ENCODE measurements around the gene ZNF835.

The ZNF835 gene

DNA sequence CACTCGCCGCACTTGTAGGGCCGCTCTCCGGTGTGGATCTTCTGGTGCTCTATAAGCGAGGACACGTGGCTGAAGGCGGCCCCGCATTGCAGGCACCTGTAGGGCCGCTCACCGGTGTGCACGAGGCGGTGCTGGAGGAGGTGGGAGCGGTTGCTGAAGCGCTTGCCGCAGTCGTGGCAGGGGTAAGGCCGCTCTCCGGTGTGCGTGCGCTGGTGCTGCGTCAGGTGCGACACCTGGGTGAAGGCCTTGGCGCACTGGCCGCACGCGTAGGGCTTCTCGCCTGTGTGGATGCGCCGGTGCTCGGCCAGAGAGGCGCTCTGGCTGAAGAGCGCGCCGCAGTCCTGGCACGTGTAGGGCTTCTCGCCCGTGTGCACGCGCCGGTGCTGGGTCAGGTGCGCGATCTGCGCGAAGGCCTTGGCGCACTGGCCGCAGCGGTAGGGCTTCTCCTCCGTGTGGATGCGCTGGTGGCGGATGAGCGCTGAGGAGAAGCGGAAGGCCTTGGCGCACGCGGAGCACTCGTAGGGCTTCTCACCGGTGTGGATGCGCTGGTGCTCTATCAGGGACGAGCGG, 7.5 kb downstream of the ZNF835 start:
- Histone ChIP-seq H3K9me3 (ENCODE audit: control insufficient read depth in 2 of 2, low read length in 2 of 2) (peaks cover 0 to 3% of the 10 kb centered on the region in 2 donors), H3K4me3 (ENCODE audit: low read length in 2 of 2) (no peak overlapping the region), H3K36me3 (ENCODE audit: control insufficient read depth in 2 of 2, insufficient read depth in 2 of 2, low read length in 2 of 2) (peaks cover 14 to 17% of the 10 kb centered on the region in 2 donors), H3K9ac (ENCODE audit: low read length in 2 of 2) (no peak overlapping the region), H3K4me1 (ENCODE audit: control insufficient read depth, insufficient read depth, low read length) (peaks cover 2% of the 10 kb centered on the region), H3K27me3 (ENCODE audit: control insufficient read depth in 1 of 2, insufficient read depth in 2 of 2, low read length in 2 of 2) (no peaks in the 10 kb centered on the region), H3K27ac (ENCODE audit: low read length) (no peak overlapping the region)

DNA sequence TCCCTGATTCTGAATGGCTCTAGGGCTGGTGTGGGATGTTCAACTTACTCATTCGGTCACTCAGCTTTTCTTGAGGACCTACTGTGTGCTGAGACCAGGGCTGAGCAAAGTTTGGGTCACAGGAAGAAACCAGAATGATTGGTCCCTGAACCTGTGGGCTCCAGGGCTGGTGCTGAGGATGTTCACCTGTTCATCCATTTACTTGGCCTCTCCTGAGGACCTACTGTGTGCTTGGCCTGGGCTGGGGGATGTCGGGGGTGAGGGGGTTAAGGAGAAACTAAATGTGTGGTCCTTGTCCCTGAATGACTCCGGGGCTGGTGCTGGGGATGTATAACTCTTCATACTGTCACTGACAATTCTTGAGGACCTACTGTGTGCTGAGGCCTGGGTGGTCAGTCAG, 10.3 kb downstream of the ZNF835 start:
- Histone ChIP-seq H3K4me1 (ENCODE audit: control insufficient read depth, insufficient read depth, low read length) (peaks cover 2% of the 10 kb centered on the region), H3K27ac (ENCODE audit: low read length) (no peak overlapping the region), H3K9me3 (ENCODE audit: control insufficient read depth in 2 of 2, low read length in 2 of 2) (peaks cover 0 to 3% of the 10 kb centered on the region in 2 donors), H3K9ac (ENCODE audit: low read length in 2 of 2) (no peak overlapping the region), H3K4me3 (ENCODE audit: low read length in 2 of 2) (peak overlapping the region in 1 of 2 donors; percentile 43), H3K36me3 (ENCODE audit: control insufficient read depth in 2 of 2, insufficient read depth in 2 of 2, low read length in 2 of 2) (peaks cover 13 to 14% of the 10 kb centered on the region in 2 donors), H3K27me3 (ENCODE audit: control insufficient read depth in 1 of 2, insufficient read depth in 2 of 2, low read length in 2 of 2) (no peaks in the 10 kb centered on the region)

DNA sequence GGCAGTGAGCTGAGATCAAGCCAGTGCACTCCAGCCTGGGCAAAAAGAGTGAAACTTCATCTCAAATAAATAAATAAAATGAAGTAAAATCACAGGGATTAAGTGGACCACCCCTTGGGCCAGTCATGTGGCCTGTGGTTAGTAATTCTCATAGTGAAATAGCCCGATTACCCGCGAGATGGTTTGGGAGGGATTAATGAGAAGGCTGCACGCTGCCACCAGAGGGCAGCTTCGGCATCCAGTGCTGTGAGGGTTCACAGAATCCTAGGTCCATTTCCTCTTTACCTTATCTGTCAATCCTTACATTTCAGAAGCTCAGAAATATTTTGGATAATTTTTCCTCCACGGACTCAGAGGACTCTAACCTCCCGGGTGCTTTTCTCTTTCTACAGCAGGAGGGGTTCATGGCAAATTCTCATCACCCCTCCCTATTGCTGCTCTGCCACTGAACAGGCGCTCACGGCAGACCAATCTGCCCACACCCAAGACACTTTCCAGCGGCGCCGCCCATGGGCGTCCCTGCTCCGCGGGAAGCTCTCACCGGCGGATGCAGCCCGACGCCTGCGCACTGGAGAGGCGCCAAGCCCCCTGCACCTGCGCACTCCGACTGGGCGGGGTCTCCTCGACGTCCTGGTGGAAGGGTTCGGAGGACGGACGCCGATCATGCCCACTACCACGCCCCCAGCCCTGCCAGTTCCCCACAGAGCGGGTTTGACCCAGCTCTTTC, 11.0 kb downstream of the ZNF835 start:
- peak overlapping the region in 1 of 2 donors; percentile 36 for H3K9ac ChIP-seq (ENCODE audit: low read length in 2 of 2)
- peaks cover 0 to 3% of the 10 kb centered on the region in 2 donors for H3K9me3 ChIP-seq (ENCODE audit: control insufficient read depth in 2 of 2, low read length in 2 of 2)
- peaks cover 2% of the 10 kb centered on the region for H3K4me1 ChIP-seq (ENCODE audit: control insufficient read depth, insufficient read depth, low read length)
- H3K27me3 ChIP-seq (ENCODE audit: control insufficient read depth in 1 of 2, insufficient read depth in 2 of 2, low read length in 2 of 2) = no peaks in the 10 kb centered on the region
- H3K27ac ChIP-seq (ENCODE audit: low read length) = no peak overlapping the region
- H3K36me3 ChIP-seq (ENCODE audit: control insufficient read depth in 2 of 2, insufficient read depth in 2 of 2, low read length in 2 of 2) = peaks cover 13 to 14% of the 10 kb centered on the region in 2 donors
- H3K4me3 ChIP-seq (ENCODE audit: low read length in 2 of 2) = peak overlapping the region; percentile 35 to 43

DNA sequence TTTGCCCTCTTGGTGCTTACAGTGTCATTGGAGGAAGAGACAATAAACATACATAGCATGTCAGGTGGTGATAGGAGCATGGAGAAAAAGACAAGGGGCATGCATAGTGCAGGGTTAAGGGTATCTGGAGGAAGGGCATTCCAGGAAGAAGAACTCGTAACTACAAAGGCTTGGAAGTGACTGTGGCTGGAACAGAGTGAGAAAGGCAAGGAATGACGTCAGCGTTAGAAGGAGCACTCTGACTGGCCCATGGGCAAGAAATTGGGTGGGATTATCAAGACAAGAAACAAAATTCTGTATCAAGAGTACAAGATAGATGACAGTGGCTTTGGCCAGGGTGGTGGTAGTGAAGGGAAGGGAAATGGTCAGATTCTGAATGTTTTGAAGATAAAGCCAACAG, 17.4 kb downstream of the ZNF835 start:
- Histone ChIP-seq H3K27me3 (ENCODE audit: control insufficient read depth in 1 of 2, insufficient read depth in 2 of 2, low read length in 2 of 2) (no peaks in the 10 kb centered on the region), H3K9ac (ENCODE audit: low read length in 2 of 2) (no peak overlapping the region), H3K9me3 (ENCODE audit: control insufficient read depth in 2 of 2, low read length in 2 of 2) (no peaks in the 10 kb centered on the region), H3K4me1 (ENCODE audit: control insufficient read depth, insufficient read depth, low read length) (no peaks in the 10 kb centered on the region), H3K27ac (ENCODE audit: low read length) (no peak overlapping the region), H3K36me3 (ENCODE audit: control insufficient read depth in 2 of 2, insufficient read depth in 2 of 2, low read length in 2 of 2) (no peaks in the 10 kb centered on the region), H3K4me3 (ENCODE audit: low read length in 2 of 2) (no peak overlapping the region)

DNA sequence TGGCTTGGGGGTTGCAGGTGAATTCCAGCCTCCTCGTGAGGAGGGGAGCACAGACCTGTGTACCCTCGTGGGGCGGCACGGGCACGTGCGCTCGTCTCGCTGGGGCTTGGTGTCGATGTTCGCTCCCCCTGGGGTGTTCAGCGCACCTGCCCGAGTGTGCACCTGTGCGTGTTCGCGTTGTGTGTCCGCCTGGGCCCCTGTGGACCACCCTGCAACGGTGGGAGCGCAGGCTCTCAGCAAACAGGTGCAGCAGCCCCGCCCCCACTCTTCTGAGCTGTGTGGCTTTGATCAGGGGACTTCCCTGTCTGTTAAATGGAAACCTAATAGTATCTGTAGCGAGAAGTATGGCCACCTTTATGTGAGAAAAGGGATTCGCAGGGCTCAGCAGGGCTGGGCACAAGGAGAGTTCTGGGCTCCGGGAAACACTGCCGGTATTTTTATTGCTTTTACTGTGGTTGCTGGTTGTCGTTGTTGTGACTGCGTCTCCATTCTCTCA, 28.0 kb downstream of the ZNF835 start:
- Histone ChIP-seq H3K36me3 (ENCODE audit: control insufficient read depth in 2 of 2, insufficient read depth in 2 of 2, low read length in 2 of 2) (peaks cover 5 to 8% of the 10 kb centered on the region in 2 donors), H3K9ac (ENCODE audit: low read length in 2 of 2) (no peak overlapping the region), H3K27ac (ENCODE audit: low read length) (no peak overlapping the region), H3K27me3 (ENCODE audit: control insufficient read depth in 1 of 2, insufficient read depth in 2 of 2, low read length in 2 of 2) (peaks cover 12 to 19% of the 10 kb centered on the region in 2 donors), H3K9me3 (ENCODE audit: control insufficient read depth in 2 of 2, low read length in 2 of 2) (peaks cover 0 to 8% of the 10 kb centered on the region in 2 donors), H3K4me1 (ENCODE audit: control insufficient read depth, insufficient read depth, low read length) (no peaks in the 10 kb centered on the region), H3K4me3 (ENCODE audit: low read length in 2 of 2) (no peak overlapping the region)

DNA sequence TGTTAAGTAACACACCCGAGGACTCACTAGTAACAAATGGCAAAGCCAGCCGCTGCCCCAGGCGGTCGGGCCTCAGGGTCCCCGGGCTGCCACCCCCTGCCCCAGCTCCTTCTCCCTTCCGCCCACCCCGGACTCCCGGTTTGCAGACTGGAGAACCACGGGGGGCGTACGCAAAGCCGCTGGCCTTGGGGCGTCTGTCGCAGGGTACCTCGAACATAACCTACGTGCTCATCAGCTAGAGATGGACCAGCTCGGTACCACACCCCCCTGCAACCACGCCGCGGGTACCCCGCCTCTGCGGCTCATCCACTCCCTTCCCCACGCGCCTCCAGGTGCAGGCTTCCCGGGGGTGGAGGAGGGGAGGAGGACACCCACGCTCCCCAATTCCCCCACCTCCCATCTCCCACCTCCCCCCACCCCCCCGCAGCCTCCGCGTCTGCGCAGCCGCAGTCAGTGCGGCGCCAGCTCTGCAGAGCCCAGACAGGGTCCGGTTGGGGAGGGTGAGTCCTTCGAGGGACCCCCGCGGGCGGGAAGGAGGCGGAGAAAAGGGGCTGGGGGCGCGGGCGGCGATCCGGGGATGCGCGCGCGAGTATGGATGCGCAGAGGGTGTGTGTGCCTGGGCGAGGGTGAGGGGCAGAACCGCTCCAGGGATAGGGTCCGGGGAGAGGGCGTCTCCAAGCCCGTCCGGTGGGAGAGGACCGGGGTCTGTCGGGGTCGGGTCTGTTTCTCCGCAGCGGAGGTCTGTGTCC, 28.7 kb downstream of the ZNF835 start, which contains the start of gene SMIM17:
Gene SMIM17, plus strand, starts transcription at position 449 of the 749 bp plus-strand sequence. CDS start 2,509 bp downstream, outside the sequence.
- peaks cover 0 to 8% of the 10 kb centered on the region in 2 donors for H3K9me3 ChIP-seq (ENCODE audit: control insufficient read depth in 2 of 2, low read length in 2 of 2)

DNA sequence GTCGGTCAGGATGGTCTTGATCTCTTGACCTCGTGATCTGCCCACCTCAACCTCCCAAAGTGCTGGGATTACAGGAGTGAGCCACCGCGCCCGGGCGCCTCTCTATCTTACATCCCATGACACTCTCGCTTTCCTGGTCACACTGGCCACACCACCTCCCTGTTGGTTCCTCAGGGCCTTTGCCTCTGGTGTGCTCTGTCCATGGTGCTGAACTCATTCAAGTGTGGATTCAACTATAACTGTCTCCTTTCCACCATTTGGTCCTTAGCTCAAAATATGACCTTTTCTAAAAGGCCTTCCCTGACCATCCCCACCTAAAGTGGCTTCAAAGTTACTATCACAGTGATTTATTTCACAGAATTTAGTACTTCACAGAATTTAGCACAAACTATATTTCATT, 32.3 kb downstream of the ZNF835 start:
- Histone ChIP-seq H3K9me3 (ENCODE audit: control insufficient read depth in 2 of 2, low read length in 2 of 2) (peaks cover under 1% of the 10 kb centered on the region in 2 donors), H3K27me3 (ENCODE audit: control insufficient read depth in 1 of 2, insufficient read depth in 2 of 2, low read length in 2 of 2) (peaks cover 10 to 12% of the 10 kb centered on the region in 2 donors), H3K9ac (ENCODE audit: low read length in 2 of 2) (no peak overlapping the region), H3K4me3 (ENCODE audit: low read length in 2 of 2) (no peak overlapping the region), H3K36me3 (ENCODE audit: control insufficient read depth in 2 of 2, insufficient read depth in 2 of 2, low read length in 2 of 2) (no peaks in the 10 kb centered on the region), H3K27ac (ENCODE audit: low read length) (no peak overlapping the region), H3K4me1 (ENCODE audit: control insufficient read depth, insufficient read depth, low read length) (no peaks in the 10 kb centered on the region)

More for the DNA sequence above, 28.7 kb downstream of the ZNF835 start, which contains the start of gene SMIM17:
- H3K36me3 ChIP-seq (ENCODE audit: control insufficient read depth in 2 of 2, insufficient read depth in 2 of 2, low read length in 2 of 2) = peaks cover 5 to 8% of the 10 kb centered on the region in 2 donors
- H3K27ac ChIP-seq (ENCODE audit: low read length) = no peak within 1 kb of the TSS
- H3K27me3 ChIP-seq (ENCODE audit: control insufficient read depth in 1 of 2, insufficient read depth in 2 of 2, low read length in 2 of 2) = peaks cover 12 to 19% of the 10 kb centered on the region in 2 donors
- H3K4me1 ChIP-seq (ENCODE audit: control insufficient read depth, insufficient read depth, low read length) = no peaks in the 10 kb centered on the region
- H3K9ac ChIP-seq (ENCODE audit: low read length in 2 of 2) = no peak within 1 kb of the TSS
- no peak within 1 kb of the TSS for H3K4me3 ChIP-seq (ENCODE audit: low read length in 2 of 2)

DNA sequence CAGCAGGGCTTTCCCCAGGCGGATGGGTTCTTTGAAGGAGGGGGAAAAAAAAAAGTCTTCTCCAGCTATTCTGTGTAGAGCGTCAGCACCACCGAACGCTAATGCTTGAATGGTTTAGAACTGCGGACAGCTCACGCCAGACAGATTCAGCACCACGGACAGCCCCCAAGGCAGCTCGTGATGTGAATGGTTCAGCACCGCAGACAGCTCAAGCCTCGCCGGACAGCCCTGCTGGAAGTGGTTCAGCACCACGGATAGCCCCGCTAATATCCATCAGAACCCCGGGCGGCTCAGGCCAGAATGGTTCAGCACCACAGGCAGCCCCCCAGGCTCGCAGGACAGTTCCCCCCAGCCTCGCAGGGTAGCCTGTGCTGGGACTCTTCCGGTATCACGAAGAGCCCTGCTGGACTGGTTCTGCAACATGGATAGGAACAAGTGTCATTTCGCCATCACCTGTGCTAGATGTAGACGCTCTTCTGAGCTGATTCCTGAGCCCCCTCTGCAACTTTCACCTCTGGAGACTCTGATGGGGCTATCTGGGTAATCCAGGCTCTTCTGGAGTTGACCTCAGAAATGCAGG, 33.5 kb downstream of the ZNF835 start:
- Histone ChIP-seq H3K9me3 (ENCODE audit: control insufficient read depth in 2 of 2, low read length in 2 of 2) (peaks cover 6 to 11% of the 10 kb centered on the region in 2 donors), H3K9ac (ENCODE audit: low read length in 2 of 2) (no peak overlapping the region), H3K27me3 (ENCODE audit: control insufficient read depth in 1 of 2, insufficient read depth in 2 of 2, low read length in 2 of 2) (peaks cover 0 to 4% of the 10 kb centered on the region in 2 donors), H3K4me1 (ENCODE audit: control insufficient read depth, insufficient read depth, low read length) (no peaks in the 10 kb centered on the region), H3K36me3 (ENCODE audit: control insufficient read depth in 2 of 2, insufficient read depth in 2 of 2, low read length in 2 of 2) (no peaks in the 10 kb centered on the region), H3K4me3 (ENCODE audit: low read length in 2 of 2) (no peak overlapping the region), H3K27ac (ENCODE audit: low read length) (no peak overlapping the region)

DNA sequence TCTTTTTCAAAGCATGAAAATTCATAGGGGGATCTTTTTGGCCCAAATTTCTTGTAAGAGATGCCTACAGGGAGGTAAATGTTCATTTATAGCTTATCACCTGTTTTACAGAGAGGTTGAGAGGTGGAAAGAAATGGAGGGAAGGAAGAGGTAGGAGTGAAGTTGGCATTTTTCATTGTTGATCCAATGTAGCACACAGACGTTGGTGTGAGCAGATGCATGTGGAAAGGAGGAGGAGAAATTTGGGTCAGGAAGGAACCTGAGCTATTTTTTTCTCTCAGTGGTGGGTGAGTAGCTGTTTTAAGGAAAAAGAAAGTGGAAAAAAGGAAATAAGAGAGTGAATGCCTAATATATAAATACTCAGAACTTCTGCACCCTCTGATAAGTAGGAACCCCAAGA, 38.5 kb downstream of the ZNF835 start:
- peaks cover 19 to 25% of the 10 kb centered on the region in 2 donors for H3K9me3 ChIP-seq (ENCODE audit: control insufficient read depth in 2 of 2, low read length in 2 of 2)
- H3K4me1 ChIP-seq (ENCODE audit: control insufficient read depth, insufficient read depth, low read length) = no peaks in the 10 kb centered on the region

DNA sequence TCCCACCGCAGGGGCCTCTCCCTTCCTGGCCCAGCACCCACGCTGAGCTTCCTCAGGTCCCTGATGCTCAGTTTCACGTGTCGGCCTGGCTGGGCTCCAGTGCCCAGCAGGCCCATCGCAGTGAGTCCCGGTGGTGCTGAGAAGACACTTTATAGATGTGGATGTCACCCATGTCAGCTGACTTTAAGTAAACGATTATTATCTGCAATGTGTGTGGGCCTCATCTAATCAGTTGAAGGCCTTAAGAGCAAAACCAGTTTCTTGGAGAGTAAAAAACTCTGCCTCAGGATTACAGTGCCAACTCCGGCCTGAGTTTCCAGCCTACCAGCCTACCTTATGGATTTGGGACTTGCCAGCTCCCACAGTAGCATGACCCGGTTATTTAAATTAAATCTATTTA, 45.8 kb downstream of the ZNF835 start:
- Histone ChIP-seq H3K36me3 (ENCODE audit: control insufficient read depth in 2 of 2, insufficient read depth in 2 of 2, low read length in 2 of 2) (peaks cover 28 to 34% of the 10 kb centered on the region in 2 donors), H3K4me1 (ENCODE audit: control insufficient read depth, insufficient read depth, low read length) (no peaks in the 10 kb centered on the region), H3K9ac (ENCODE audit: low read length in 2 of 2) (no peak overlapping the region), H3K4me3 (ENCODE audit: low read length in 2 of 2) (no peak overlapping the region), H3K27me3 (ENCODE audit: control insufficient read depth in 1 of 2, insufficient read depth in 2 of 2, low read length in 2 of 2) (no peaks in the 10 kb centered on the region), H3K9me3 (ENCODE audit: control insufficient read depth in 2 of 2, low read length in 2 of 2) (peaks cover 5 to 18% of the 10 kb centered on the region in 2 donors), H3K27ac (ENCODE audit: low read length) (no peak overlapping the region)

More for the DNA sequence above, 38.5 kb downstream of the ZNF835 start:
- Histone ChIP-seq H3K27ac (ENCODE audit: low read length) (no peak overlapping the region), H3K4me3 (ENCODE audit: low read length in 2 of 2) (no peak overlapping the region), H3K36me3 (ENCODE audit: control insufficient read depth in 2 of 2, insufficient read depth in 2 of 2, low read length in 2 of 2) (peaks cover 0 to 2% of the 10 kb centered on the region in 2 donors), H3K9ac (ENCODE audit: low read length in 2 of 2) (no peak overlapping the region), H3K27me3 (ENCODE audit: control insufficient read depth in 1 of 2, insufficient read depth in 2 of 2, low read length in 2 of 2) (no peaks in the 10 kb centered on the region)

All from stomach smooth muscle (tissue), 2 donors.